ENCODE data around the gene VANGL1.

DNA sequence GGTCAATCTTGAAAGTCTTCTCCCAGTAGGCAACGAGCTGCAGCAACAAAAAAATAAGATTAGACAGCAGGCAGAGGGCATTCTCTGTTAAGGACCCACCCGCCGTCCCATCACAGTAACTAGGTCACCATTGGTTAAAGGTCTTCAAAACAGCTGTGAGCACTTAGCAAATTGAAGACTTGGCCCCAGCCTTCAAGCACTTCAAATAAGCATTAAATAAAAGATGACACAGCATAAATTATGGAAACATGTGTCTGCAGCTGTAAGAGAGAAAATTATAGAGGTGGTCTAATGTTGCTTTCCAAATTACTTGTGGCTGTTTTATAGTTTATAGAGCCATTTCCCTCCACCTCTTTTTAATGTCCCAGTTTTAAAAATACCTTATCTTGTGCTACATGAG, 61.2 kb downstream of the VANGL1 start:
- TF ChIP-seq, protein P1, sequence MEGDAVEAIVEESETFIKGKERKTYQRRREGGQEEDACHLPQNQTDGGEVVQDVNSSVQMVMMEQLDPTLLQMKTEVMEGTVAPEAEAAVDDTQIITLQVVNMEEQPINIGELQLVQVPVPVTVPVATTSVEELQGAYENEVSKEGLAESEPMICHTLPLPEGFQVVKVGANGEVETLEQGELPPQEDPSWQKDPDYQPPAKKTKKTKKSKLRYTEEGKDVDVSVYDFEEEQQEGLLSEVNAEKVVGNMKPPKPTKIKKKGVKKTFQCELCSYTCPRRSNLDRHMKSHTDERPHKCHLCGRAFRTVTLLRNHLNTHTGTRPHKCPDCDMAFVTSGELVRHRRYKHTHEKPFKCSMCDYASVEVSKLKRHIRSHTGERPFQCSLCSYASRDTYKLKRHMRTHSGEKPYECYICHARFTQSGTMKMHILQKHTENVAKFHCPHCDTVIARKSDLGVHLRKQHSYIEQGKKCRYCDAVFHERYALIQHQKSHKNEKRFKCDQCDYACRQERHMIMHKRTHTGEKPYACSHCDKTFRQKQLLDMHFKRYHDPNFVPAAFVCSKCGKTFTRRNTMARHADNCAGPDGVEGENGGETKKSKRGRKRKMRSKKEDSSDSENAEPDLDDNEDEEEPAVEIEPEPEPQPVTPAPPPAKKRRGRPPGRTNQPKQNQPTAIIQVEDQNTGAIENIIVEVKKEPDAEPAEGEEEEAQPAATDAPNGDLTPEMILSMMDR (IDR thresholded peaks at IDR 0.05): no peak
- TF ChIP-seq POLR2A (IDR thresholded peaks at IDR 0.05) (no peak), POLR2AphosphoS5 (IDR thresholded peaks at IDR 0.05) (no peak)

All from prostate gland (tissue), 2 donors.